Spleen (tissue), 7 donors: ENCODE measurements around the gene PLA2G4E.

Source experiments
- CTCF ChIP-seq, 11 experiments: fragments of 200-600 bp in 7 of 11; fragments of 450-650 bp in 4 of 11; sonication (generic) in 4 of 11; IDR thresholded peaks in 8 of 11; conservative IDR thresholded peaks in 3 of 11; 1 replicate in 7 of 11; 2 replicates in 4 of 11; pipeline versions ENCODE4 v1.4.0 to v1.8.0; 2016 to 2021; ENCODE audit warnings: antibody characterized with exemption in 11 of 11, inconsistent platforms in 4 of 11, mild to moderate bottlenecking in 1 of 11
- POLR2A ChIP-seq, 3 donors: fragments of 450-650 bp; IDR thresholded peaks; one replicate each; pipeline ENCODE4 v1.5.1; 2017; ENCODE audit warnings: antibody characterized with exemption in 3 of 3, mild to moderate bottlenecking in 1 of 3
- donor health status: DM: no; HTN: no; CAD: no; lungs with moderate emphysema.
- donor health status: DM: no; HTN: no; CAD: no.
- donor health status: DM: no; HTN: no; CAD: no.

GRCh38 chr15:42060797-42061196, 40.0 kb upstream of the PLA2G4E start:
- TF ChIP-seq CTCF (IDR thresholded peaks at IDR 0.05 in 8 of 11, conservative IDR thresholded peaks at IDR 0.05 in 3 of 11), result no peak
- no peak for TF ChIP-seq POLR2A (IDR thresholded peaks at IDR 0.05)
